Loucy (cell line): ENCODE measurements around the gene GABRB2.

Experiments
- CTCF ChIP-seq: fragments of 200-600 bp; sonication (generic); conservative IDR thresholded peaks from 2 replicates; pipeline ENCODE4 v1.5.1; 2014; ENCODE audit warnings: mild to moderate bottlenecking, antibody characterized with exemption, low read length
- EZH2phosphoT487 ChIP-seq: fragments of 200-600 bp; IDR thresholded peaks from 2 replicates; pipeline ENCODE4 v1.6.1; 2018; ENCODE audit warnings: antibody characterized with exemption, mild to moderate bottlenecking, moderate library complexity, borderline replicate concordance

GRCh38 chr5:161546095-161546469 lies 443 bp downstream of the GABRB2 start:
- TF ChIP-seq CTCF (no peak), EZH2phosphoT487 (no peak)
